ENCODE data around the gene C1orf94. TPM values are rescaled to one million over a fixed set of nuclear protein-coding genes. Genes with fewer than 3 reads are reported as not detected.

Gene C1orf94
- total and polyA plus RNA-seq, 7 experiments from 2014 or later: not detected

DNA sequence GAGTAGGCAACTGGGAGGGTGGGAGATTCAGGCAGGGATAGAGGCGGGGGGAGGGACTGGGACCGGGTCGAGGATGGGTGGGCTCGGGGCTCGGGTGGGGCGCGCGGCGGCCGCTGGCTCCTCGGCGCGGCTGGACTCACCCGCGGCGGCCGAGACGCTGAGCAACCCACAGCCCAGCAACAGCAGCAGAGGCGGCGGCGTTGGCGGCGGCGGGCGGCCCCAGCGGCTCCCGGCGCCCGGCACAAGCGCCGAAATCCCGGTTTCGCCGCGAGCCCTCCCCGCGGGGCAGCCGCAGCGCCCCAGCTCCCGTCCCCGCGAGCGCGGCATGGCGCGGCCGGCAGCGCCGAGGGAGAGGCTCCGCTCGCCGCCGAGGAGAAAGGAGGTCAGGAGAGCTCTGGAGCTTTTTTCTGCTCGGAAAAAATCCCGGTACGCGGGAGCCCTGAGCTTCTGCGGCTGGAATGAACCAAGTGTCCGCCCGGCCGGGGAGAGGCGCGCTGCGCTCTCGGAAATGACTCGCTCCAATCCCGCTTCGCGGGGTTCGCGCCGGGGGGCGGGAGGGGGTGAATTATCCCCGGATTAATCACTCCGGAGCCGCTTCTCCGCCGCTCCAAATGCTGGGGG is 11.8 kb upstream of the C1orf94 start, which contains the start of gene CSMD2:
CSMD2 (minus strand) TSS at position 460 of the 621 bp plus-strand sequence; CDS start at position 327, 133 bp downstream.
- POLR2A ChIA-PET: no interaction called here
- CTCF ChIA-PET: no interaction called here
- H3K4me1 Mint-ChIP-seq: peaks cover 0 to 18% (median 14%) of the 10 kb centered on the region in 7 donors

DNA sequence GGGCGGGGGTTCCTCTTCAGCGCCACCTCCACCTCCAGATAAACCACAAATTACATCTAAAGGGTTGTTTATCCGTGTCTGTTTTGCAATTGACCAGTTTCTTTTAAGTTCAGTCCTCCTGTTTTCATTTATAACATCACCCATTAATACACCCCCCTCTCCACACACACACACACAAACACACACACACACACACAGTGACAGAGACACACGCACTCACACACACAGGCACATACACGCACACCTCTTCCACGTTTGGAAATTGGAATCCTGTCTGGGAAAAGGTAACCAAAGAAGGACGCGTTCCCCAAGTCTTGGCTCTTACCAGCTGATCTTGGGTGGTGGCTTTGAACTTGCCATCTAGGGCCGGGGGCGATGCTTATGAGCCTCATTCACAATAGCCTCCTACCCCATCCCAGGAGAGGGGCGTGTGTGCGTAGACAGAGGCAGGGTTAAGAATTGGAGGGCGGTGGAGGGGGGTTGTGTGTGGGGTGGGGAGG is 11.2 kb upstream of the C1orf94 start:
- peak overlapping the region in 9 of 10 donors; percentile 9 to 75 (median 58) for H3K4me3 Mint-ChIP-seq
- ChIA-PET POLR2A (no interaction called here), CTCF (no interaction called here)
- Histone ChIP-seq H3K27ac (ENCODE audit: low read depth, low read length) (no peak overlapping the region), H3K4me3 (ENCODE audit: low read length) (no peak overlapping the region), H3K27me3 (ENCODE audit: control insufficient read depth in 2 of 2, insufficient read depth in 2 of 2, low read length in 2 of 2) (no peaks in the 10 kb centered on the region), H3K4me1 (ENCODE audit: control insufficient read depth in 2 of 2, insufficient read depth in 2 of 2, low read length in 2 of 2) (no peaks in the 10 kb centered on the region), H3K9me3 (ENCODE audit: control insufficient read depth in 2 of 3, low read length in 3 of 3) (no peaks in the 10 kb centered on the region), H3K36me3 (ENCODE audit: control insufficient read depth in 2 of 3, insufficient read depth in 3 of 3, low read length in 3 of 3) (no peaks in the 10 kb centered on the region)
- peaks cover 0 to 5% (median 0%) of the 10 kb centered on the region in 11 donors for H3K9me3 Mint-ChIP-seq
- intact Hi-C loops (cut with micrococcal nuclease): no loop called here
- H3K36me3 Mint-ChIP-seq: peaks cover 0 to 6% (median 3%) of the 10 kb centered on the region in 5 donors
- peak overlapping the region in 1 of 9 donors; percentile 0 for H3K27ac Mint-ChIP-seq
- H3K4me1 Mint-ChIP-seq: peaks cover 0 to 18% (median 14%) of the 10 kb centered on the region in 7 donors
- ATAC-seq (no peak), DNase-seq (no peak)
- H3K27me3 Mint-ChIP-seq: peaks cover 58 to 81% (median 74%) of the 10 kb centered on the region in 5 donors

More for the DNA sequence above, 11.8 kb upstream of the C1orf94 start, which contains the start of gene CSMD2:
- H3K4me1 ChIP-seq (ENCODE audit: control insufficient read depth in 2 of 2, insufficient read depth in 2 of 2, low read length in 2 of 2): no peaks in the 10 kb centered on the region
- Mint-ChIP-seq H3K27ac (peak within 1 kb of the TSS in 1 of 9 donors; percentile 0), H3K36me3 (peaks cover 0 to 6% (median 3%) of the 10 kb centered on the region in 5 donors), H3K27me3 (peaks cover 56 to 82% (median 71%) of the 10 kb centered on the region in 5 donors), H3K4me3 (peak within 1 kb of the TSS in 9 of 10 donors; percentile 9 to 75 (median 58)), H3K9me3 (peaks cover 0 to 5% (median 0%) of the 10 kb centered on the region in 11 donors)
- H3K27ac ChIP-seq (ENCODE audit: low read depth, low read length): no peak within 1 kb of the TSS
- DNase-seq (no peak), ATAC-seq (no peak)
- H3K9me3 ChIP-seq (ENCODE audit: control insufficient read depth in 2 of 3, low read length in 3 of 3): no peaks in the 10 kb centered on the region
- H3K4me3 ChIP-seq (ENCODE audit: low read length): no peak within 1 kb of the TSS
- H3K36me3 ChIP-seq (ENCODE audit: control insufficient read depth in 2 of 3, insufficient read depth in 3 of 3, low read length in 3 of 3): no peaks in the 10 kb centered on the region
- H3K27me3 ChIP-seq (ENCODE audit: control insufficient read depth in 2 of 2, insufficient read depth in 2 of 2, low read length in 2 of 2): no peaks in the 10 kb centered on the region
- intact Hi-C loops (cut with micrococcal nuclease): no loop called here

DNA sequence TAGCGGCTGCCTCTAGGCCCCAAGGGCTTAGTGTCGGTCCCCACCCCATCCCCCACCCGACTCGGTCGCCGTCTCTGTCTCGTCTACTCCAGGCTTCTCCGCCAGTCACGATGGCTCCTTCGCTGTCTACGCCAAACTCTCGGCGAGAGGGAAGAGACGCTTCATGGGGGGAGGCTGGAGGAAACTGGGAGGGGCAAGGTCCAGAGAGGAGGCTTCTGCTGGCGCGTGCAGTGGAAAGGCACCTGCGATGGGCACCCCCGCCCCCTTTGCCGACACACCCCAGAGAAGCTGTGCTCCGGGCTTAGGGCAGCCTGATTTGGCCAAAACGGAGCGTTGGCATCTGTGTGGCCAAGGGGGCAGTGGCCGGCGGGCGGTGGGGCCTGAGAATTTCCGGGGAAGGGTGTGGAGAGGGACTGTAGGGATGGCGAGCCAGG is 10.5 kb upstream of the C1orf94 start:
- intact Hi-C loops (cut with micrococcal nuclease): no loop called here
- POLR2A ChIA-PET: no interaction called here
- H3K27me3 Mint-ChIP-seq: peaks cover 56 to 81% (median 74%) of the 10 kb centered on the region in 5 donors

DNA sequence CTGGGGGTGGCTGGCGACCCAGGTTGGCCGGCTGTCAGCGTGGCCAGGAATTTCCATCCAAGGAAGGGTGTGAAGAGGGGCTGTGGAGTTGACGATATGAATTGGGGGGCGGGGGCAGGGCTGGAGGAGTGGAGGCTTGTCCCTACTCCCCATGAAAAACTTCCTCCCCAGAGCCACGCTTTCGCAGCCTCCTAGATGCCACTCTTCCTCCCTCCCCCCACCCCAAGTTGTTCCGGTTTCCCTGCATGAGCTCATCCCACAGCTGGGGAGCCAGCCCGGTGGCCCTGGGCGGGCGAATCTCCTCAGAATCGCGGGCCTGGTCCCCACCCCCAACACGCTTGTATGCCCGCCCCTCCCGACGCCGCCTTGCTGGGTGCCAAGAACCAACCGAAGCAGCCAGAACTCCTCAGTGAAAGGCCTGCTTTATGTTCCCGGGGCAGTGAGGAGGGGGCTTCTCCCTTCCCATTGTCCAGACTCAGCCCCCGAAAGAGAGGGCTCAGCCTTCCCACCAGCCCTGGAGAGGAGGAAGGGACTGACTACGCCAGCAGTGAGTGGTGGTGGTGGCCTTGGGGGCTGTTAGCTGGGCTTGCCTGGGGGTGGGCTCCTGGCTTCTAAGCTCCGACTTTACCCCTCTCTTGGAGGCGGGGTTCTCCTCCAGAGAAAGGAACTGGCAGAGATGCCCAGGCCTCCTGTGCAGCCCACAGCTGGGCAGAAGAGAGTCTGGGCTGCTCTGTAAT is 9.9 kb upstream of the C1orf94 start:
- ChIA-PET CTCF (no interaction called here), POLR2A (no interaction called here)
- intact Hi-C loops (cut with micrococcal nuclease): no loop called here
- peaks cover 55 to 76% (median 70%) of the 10 kb centered on the region in 5 donors for H3K27me3 Mint-ChIP-seq
- H3K27ac ChIP-seq (ENCODE audit: low read depth, low read length): no peak overlapping the region
- H3K9me3 Mint-ChIP-seq: peaks cover 0 to 2% (median 0%) of the 10 kb centered on the region in 11 donors
- no peaks in the 10 kb centered on the region for H3K9me3 ChIP-seq (ENCODE audit: control insufficient read depth in 2 of 3, low read length in 3 of 3)
- no peak for ATAC-seq
- no peaks in the 10 kb centered on the region for H3K36me3 ChIP-seq (ENCODE audit: control insufficient read depth in 2 of 3, insufficient read depth in 3 of 3, low read length in 3 of 3)
- no peak overlapping the region for H3K27ac Mint-ChIP-seq
- no peak for DNase-seq
- no peaks in the 10 kb centered on the region for H3K27me3 ChIP-seq (ENCODE audit: control insufficient read depth in 2 of 2, insufficient read depth in 2 of 2, low read length in 2 of 2)
- no peaks in the 10 kb centered on the region for H3K4me1 ChIP-seq (ENCODE audit: control insufficient read depth in 2 of 2, insufficient read depth in 2 of 2, low read length in 2 of 2)
- peaks cover 0 to 14% (median 10%) of the 10 kb centered on the region in 7 donors for H3K4me1 Mint-ChIP-seq
- no peak overlapping the region for H3K4me3 ChIP-seq (ENCODE audit: low read length)
- peaks cover 0 to 3% (median 0%) of the 10 kb centered on the region in 5 donors for H3K36me3 Mint-ChIP-seq
- no peak overlapping the region for H3K4me3 Mint-ChIP-seq

More for the DNA sequence above, 10.5 kb upstream of the C1orf94 start:
- no peak for ATAC-seq
- no peaks in the 10 kb centered on the region for H3K36me3 ChIP-seq (ENCODE audit: control insufficient read depth in 2 of 3, insufficient read depth in 3 of 3, low read length in 3 of 3)
- peak overlapping the region in 1 of 10 donors; percentile 75 for H3K4me3 Mint-ChIP-seq
- H3K27ac ChIP-seq (ENCODE audit: low read depth, low read length): no peak overlapping the region
- DNase-seq: no peak
- H3K4me1 ChIP-seq (ENCODE audit: control insufficient read depth in 2 of 2, insufficient read depth in 2 of 2, low read length in 2 of 2): no peaks in the 10 kb centered on the region
- no peaks in the 10 kb centered on the region for H3K27me3 ChIP-seq (ENCODE audit: control insufficient read depth in 2 of 2, insufficient read depth in 2 of 2, low read length in 2 of 2)
- no peak overlapping the region for H3K27ac Mint-ChIP-seq
- H3K9me3 Mint-ChIP-seq: peaks cover 0 to 4% (median 0%) of the 10 kb centered on the region in 11 donors
- peaks cover 0 to 4% (median 3%) of the 10 kb centered on the region in 5 donors for H3K36me3 Mint-ChIP-seq
- H3K4me3 ChIP-seq (ENCODE audit: low read length): no peak overlapping the region
- CTCF ChIA-PET: no interaction called here
- H3K4me1 Mint-ChIP-seq: peaks cover 0 to 18% (median 14%) of the 10 kb centered on the region in 7 donors
- H3K9me3 ChIP-seq (ENCODE audit: control insufficient read depth in 2 of 3, low read length in 3 of 3): no peaks in the 10 kb centered on the region

DNA sequence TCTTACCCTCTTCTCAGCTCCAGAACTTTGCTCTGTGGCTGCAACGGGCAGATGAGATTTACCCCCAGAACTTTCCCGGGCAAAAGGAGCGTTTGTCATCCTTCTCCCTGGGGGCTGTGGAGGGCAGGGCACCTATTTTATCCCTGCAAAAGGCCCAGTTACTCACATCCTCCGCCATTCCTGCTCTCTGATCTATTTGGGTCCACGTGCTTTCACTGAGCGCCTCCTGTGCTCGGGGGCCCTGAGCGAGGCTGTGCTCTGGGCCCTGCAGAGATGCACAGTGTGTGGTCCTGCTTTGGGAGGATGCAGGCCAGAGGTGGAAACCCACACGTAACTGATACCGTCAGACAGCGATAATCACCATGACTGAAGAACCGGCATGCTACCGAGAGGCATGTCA is 9.3 kb upstream of the C1orf94 start:
- ATAC-seq (no peak), DNase-seq (no peak)
- Mint-ChIP-seq H3K4me3 (no peak overlapping the region), H3K4me1 (peaks cover 0 to 14% (median 10%) of the 10 kb centered on the region in 7 donors), H3K27ac (no peak overlapping the region), H3K36me3 (peaks cover 0 to 3% (median 0%) of the 10 kb centered on the region in 5 donors), H3K27me3 (peaks cover 56 to 70% (median 67%) of the 10 kb centered on the region in 5 donors), H3K9me3 (peaks cover 0 to 2% (median 0%) of the 10 kb centered on the region in 11 donors)
- intact Hi-C loops (cut with micrococcal nuclease): no loop called here
- ChIA-PET POLR2A (no interaction called here), CTCF (no interaction called here)
- H3K27me3 ChIP-seq (ENCODE audit: control insufficient read depth in 2 of 2, insufficient read depth in 2 of 2, low read length in 2 of 2): no peaks in the 10 kb centered on the region
- no peak overlapping the region for H3K4me3 ChIP-seq (ENCODE audit: low read length)
- no peaks in the 10 kb centered on the region for H3K36me3 ChIP-seq (ENCODE audit: control insufficient read depth in 2 of 3, insufficient read depth in 3 of 3, low read length in 3 of 3)
- no peaks in the 10 kb centered on the region for H3K4me1 ChIP-seq (ENCODE audit: control insufficient read depth in 2 of 2, insufficient read depth in 2 of 2, low read length in 2 of 2)
- H3K27ac ChIP-seq (ENCODE audit: low read depth, low read length): no peak overlapping the region
- no peaks in the 10 kb centered on the region for H3K9me3 ChIP-seq (ENCODE audit: control insufficient read depth in 2 of 3, low read length in 3 of 3)

DNA sequence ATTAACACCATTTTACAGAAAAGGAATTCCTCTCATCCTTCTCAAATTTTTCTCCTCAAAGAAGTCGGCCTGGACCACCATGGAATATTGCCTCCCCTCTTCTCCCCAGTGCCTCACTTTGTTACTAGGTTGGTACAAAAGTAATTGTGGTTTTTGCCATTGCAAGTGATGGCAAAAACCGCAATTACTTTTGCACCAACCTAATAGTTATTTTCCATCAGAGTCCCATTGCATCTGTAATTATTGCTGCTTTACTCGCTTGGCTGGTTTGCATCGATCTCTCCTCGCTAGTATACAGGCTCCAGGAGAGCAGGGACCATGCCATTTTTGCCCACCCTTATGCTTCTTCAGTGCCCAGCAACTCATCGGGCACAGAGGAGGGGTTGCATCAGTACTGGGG is 963 bp upstream of the C1orf94 start:
- CTCF ChIA-PET: no interaction called here
- Mint-ChIP-seq H3K36me3 (peaks cover 0 to 3% (median 0%) of the 10 kb centered on the region in 5 donors), H3K9me3 (peaks cover 0 to 8% (median 1%) of the 10 kb centered on the region in 11 donors), H3K27me3 (peaks cover 47 to 67% (median 54%) of the 10 kb centered on the region in 5 donors), H3K4me1 (no peaks in the 10 kb centered on the region), H3K4me3 (no peak overlapping the region), H3K27ac (no peak overlapping the region)
- Histone ChIP-seq H3K36me3 (ENCODE audit: control insufficient read depth in 2 of 3, insufficient read depth in 3 of 3, low read length in 3 of 3) (no peaks in the 10 kb centered on the region), H3K4me3 (ENCODE audit: low read length) (no peak overlapping the region), H3K4me1 (ENCODE audit: control insufficient read depth in 2 of 2, insufficient read depth in 2 of 2, low read length in 2 of 2) (no peaks in the 10 kb centered on the region), H3K27ac (ENCODE audit: low read depth, low read length) (no peak overlapping the region), H3K9me3 (ENCODE audit: control insufficient read depth in 2 of 3, low read length in 3 of 3) (no peaks in the 10 kb centered on the region), H3K27me3 (ENCODE audit: control insufficient read depth in 2 of 2, insufficient read depth in 2 of 2, low read length in 2 of 2) (peaks cover 0 to 9% of the 10 kb centered on the region in 2 donors)
- DNase-seq: no peak
- intact Hi-C loops (cut with micrococcal nuclease): no loop called here
- POLR2A ChIA-PET: no interaction called here
- ATAC-seq: no peak

All from naive thymus-derived CD4-positive, alpha-beta T cell (primary cell).